GM18517 (cell line): ENCODE results near the gene TXNDC12.
"Not testable (repeated sequence)": the region's sequence is repeated elsewhere in the genome, so short reads cannot be mapped to it uniquely, and the experiment has no call there.

Experiments
- ATAC-seq: cut with Tn5 transposase; IDR thresholded peaks from one replicate; pipeline ENCODE4 v1.9.1; 2021; ENCODE audit warnings: mild to moderate bottlenecking, moderate library complexity; ENCODE audit not compliant: unreplicated experiment

The TXNDC12 gene

DNA sequence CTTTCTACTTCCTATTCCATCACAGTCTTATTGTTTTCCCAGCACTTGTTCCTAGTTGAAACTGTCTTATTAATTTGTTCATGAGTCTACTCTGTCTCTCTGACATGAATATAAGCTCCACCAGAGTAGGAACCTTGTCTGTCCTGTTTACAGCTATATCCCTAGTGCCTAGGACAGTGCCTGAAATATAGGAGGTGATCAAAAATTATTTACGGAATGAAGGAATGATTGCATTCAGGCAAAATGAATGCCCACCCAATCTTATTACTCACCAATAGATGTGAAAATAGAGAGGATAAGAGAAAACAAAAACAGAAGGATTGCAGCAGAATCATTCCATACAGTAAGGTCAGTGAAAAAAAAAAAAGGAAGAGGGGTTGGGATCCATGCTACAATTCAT is 1.1 kb downstream of the TXNDC12 start:
- no peak for ATAC-seq

DNA sequence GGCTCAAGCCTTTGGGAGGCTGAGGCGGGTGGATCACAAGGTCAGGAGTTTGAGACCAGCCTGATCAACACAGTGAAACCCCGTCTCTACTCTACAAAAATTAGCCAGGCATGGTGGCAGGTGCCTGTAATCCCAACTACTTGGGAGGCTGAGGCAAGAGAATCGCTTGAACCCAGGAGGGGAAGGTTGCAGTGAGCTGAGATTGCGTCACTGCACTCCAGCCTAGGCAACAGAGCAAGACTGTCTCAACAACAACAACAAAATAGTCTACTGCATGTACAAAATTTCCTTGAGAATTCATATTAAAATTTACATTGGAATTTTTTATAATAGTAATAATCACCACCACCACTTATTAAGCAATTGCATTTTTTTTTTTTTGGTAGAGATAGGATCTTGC is 5.7 kb downstream of the TXNDC12 start:
- not testable (repeated sequence) for ATAC-seq

DNA sequence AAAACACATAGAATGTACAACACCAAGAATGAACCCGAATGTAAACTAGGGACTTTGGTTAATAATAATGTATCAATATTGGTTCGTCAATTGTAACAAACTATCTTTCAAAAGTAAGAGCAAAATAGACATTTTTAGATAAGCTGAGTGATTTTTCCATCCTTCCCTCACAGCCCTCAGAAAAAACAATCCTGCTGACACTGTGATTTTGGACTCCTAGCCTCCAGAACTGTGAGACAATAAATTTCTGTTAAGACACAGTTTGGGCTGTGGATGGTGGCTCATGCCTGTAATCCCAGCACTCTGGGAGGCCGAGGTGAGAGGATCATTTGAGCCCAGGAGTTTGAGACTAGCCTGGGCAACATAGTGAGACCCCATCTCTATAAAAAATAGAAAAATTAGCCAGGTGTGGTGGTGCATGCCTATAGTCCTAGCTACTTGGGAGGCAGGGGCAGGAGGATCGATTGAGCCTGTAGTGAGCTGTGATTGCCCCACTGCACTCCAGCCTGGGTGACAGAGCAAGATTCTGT is 9.3 kb downstream of the TXNDC12 start:
- ATAC-seq = not testable (repeated sequence)

DNA sequence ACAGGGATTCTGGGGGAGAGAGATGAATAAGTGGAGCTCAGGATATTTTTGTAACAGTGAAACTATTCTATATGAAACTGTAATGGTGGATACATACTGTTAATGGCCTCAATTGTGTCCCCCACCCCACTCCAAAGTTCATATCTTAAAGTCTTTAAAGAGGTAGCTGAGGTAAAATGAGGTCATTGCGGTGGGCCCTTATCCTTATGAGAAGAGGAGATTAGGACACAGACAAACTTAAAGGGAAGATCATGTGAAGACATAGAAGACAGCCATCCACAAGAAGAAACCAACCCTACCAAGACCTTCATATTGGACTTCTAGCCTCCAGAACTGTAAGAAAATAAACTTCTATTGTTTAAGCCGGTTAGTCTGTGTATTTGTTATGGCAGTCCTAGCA is 9.8 kb downstream of the TXNDC12 start:
- no peak for ATAC-seq

DNA sequence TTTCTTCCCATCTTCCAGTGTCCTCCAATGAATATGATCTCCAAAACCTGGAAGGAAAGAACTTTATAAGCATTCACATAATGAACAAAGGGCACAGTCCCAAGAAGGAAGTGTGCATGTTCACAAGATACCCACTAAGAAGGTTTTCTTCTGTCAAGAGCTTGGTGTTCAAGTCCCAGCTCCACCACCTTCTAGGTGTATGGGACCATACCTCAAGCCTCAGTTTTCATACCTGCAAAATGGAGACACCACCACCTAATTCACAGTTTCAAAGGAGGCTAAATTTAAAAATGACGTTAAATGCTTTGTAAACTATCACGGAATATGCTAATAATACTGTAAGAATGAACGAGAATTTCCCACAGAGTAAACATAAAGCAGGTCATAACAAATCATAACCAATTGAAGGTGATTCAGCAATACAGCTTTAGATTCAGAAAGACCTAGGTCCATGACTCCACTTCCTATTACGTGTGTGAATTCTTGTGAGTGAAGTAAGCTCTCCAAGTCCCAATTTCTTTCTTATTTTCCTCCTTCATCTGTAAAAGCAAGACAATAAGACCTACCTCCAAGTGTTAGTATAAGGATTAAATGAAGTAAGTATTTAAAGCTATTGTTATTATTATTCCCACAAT is 13.3 kb downstream of the TXNDC12 start:
- no peak for ATAC-seq

DNA sequence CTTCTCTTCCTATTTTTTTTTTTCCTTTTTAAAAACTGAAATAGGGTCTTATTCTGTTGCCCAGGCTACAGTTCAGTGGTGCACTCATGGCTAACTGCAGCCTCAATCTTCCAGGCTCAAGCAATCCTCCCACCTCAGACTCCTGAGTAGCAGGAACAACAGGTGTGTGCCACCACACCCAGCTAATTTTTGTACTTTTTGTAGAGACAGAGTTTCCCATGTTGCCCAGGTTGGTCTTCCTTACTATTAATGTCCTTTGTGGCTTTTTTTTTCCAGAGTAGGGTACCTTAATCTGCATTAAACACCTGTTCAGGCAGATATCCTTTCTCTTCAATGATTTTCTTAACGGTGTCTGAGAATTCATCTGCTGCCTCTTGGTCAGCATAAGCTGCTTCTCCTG is 17.1 kb downstream of the TXNDC12 start:
- ATAC-seq = no peak

DNA sequence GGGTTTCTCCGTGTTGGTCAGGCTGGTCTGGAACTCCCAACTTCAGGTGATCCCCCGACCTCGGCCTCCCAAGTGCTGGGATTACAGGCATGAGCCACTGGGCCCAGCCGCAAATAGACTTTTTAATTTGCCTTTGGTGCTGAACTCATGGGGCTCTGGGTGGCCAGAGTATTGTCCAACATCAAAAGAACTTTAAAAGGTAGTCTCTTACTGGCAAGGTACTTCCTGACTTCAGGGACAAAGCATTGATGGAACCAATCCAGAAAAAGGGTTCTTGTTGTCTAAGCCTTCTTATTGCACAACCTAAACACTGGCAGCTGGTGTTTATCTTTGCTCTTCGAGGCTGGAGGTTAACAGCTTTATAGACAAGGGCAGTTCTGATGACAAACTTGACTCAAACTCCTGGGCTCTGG is 17.6 kb downstream of the TXNDC12 start:
- no peak for ATAC-seq

DNA sequence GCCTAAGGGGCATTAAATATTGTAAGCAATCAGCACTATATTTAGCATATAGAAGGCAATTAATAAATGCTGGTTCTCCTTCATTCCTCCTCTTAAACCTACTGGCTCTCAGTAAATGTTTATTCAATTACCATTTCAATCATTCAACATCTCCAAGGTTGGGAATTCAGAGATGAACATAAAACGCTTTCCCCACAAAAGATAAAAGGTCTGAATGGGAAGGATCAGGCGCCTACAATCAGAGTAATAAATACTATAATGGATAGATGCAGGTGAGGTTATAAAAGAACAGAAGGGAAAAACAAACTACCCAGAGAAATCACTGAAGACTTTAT is 21.0 kb downstream of the TXNDC12 start:
- no peak for ATAC-seq

DNA sequence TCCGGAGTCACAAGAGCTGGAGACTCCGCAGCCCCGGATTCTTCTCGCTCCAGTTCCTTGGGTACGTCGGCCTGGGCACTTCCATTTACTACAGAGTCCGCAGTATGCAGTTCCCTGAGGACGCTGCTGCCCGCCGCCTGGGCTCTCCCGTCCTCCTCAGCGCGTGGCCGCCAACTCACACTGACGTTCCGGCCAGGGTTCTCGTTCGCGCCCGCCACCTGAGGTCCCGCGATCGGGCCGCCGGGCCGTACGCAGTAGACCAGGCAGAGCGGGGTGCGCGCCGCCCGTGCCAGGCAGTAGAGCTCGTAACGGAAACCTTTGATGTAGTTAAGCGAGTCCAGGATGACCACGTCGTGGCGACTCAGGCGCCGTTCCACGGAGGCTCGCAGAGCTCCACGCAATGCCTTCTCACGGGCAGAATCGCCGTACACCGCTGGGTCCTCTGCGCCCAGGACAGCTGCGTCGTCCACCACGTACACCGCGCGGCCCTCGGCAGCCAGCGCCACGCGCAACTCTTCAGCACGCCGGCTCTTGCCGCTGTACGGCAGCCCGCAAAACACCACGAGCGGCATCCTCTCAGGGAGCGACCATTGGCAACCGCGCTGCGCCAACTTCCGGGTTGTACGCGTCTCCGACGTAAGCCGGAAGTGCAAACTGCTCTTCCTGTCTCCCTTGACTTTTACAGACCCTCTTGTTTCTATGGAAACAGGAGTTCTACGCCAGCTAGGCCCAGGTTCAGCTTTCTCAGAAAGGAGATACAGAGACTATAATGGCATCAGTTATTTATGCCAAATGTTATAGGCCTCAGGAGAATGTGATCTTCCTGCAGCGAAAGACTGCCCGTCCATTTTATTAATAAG is 21.6 kb downstream of the TXNDC12 start, which contains the start of gene KTI12:
Gene KTI12 (minus strand): TSS at position 621 of the 860 bp plus-strand sequence. CDS start 49 bp downstream, at position 572.
- ATAC-seq = peak; percentile 79

DNA sequence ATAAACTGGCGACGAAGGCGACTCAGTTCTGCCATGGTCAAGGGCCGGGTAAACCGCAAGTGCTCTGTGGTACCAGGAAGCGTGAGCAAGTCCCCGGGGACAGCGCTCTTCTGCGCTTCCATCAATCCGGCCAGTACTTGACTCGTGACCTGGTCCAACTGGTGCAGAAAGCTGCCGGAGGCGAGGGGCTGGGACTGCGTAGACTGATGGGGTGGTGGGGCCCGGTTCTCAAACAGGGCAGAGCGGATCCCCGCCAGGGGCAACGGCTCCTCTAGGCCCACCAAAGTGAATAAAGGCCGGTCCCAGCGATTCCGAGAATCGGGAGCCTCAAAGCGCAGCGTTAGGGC is 22.2 kb downstream of the TXNDC12 start:
- peak; percentile 35 for ATAC-seq

DNA sequence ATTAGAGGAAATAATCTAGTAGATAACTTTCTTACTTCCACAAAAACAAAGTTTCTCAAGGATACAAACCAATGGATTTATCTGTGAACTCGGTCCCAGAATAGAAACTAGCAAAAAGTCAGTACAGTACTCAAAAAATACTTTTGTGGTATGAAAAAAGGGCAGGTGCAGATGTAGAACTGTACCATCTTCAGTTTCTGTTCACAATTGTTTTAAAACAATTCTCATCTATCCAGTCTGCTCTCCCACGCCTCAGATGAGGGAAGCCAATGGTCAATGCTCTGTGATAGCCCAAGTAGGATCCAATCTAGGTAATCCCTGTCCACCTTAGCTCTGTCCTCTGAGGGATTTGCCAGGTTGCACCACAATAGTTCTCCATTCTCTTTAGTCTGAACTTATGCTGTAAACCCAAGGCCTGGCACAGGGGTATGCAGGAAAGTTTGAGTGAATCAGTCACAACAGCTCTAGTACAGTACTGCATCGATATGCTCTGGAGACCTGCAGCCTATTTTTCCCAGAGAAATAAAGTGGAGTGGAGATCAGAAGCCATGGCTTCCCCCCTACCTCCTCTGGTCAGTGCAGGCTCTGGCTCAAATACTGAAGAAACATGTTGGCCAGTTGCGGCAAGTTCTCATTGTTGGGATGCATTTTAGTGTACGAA is 22.7 kb downstream of the TXNDC12 start:
- ATAC-seq = peak; percentile 48

DNA sequence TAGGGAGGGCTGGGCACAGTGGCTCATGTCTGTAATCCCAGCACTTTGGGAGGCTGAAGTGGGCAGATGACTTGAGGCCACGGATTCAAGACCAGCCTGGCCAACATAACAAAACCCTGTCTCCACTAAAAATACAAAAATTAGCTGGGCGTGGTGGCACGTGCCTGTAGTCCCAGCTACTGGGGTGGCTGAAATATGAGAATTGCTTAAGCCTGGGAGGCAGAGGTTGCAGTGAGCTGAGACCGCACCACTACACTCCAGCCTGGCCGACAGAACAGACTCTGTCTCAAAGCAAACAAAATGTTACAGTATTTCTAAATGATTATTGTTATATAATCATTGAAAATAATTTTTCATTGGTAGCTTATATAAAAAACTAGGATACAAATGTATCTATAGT is 26.2 kb downstream of the TXNDC12 start:
- ATAC-seq = not testable (repeated sequence)

DNA sequence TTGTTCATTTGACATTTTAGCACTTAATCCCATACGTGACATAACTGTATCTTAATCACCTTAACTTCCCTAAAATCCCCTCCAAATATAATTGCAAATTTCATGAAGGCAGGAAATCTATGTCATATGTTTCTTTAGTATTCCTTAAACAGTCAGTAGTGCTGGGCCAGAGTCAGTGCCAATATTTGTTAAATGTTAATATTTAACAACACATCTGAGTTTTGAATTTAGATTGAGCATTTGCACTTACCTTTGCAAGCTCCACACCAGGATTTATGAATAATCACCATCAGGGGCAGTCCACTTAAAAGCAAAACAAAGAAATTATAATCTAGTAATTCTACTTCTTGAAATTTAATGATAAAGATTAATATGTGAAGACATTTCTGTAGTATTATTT is 26.7 kb downstream of the TXNDC12 start:
- no peak for ATAC-seq

DNA sequence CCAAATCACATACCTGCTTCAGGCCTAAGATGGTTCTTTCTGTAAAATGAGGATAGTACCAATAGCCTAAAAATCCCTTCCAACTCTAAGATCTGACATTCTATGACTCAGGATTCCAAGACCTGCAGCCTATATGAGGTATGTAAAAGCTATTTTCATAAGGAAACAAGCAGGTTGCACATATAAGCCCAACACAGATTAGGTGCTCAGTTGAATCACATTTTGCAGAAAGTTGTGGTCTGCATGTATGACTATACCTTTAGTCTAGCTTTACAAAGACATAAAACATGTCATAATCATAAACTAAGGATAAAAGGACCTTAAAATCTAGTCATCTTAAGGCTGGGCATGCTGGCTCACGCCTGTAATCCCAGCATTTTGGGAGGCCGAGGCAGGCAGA is 28.7 kb downstream of the TXNDC12 start:
- no peak for ATAC-seq

DNA sequence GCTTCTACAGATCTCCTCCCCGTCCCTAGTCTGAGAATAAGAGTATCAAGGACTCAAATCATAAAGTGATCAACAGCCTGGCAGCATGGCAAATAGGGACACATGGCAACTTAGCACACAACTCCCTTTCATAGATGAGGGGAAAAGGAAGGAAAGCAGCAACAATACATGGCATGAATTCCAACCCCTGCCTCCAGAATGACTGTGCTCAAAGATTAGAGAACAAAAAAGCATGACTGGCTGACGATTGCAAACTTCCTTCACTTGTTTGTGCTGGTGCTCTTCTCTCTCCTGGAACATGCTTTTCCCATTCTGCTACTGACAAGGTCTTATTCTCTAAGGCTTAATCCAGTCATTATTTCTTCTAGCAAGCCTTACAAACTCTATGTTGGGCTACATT is 32.9 kb downstream of the TXNDC12 start:
- ATAC-seq = no peak

DNA sequence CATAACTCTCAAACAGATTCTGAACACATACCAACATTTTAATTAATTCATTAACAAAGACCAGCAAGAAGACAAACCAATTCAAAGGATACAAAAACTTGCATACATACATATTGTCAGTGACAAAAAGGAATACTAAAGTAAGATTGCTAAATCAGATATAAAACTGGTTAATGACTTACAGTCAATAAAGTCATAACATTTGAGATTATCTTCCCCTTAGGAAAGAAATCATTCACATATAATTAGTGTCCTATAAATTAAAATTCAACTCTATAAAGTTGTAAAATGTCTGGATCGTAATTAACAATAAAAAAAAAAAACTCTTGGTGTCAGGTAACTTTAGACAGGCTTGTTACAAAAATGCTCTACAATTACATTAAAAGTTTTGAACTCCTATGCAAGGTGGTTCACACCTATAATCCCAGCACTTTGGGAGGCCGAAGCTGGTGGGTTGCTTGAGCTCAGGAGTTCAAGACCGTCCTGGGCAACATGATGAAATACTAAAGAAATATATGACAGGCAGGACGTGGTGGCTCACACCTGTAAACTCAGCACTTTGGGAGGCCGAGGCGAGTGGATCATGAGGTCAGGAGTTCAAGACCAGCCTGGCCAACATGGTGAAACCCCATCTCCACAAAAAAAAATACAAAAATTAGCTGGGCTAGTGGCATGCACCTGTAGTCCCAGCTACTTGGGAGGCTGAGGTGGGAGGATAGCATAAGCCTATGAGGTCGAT is 46.8 kb downstream of the TXNDC12 start:
- no peak for ATAC-seq

DNA sequence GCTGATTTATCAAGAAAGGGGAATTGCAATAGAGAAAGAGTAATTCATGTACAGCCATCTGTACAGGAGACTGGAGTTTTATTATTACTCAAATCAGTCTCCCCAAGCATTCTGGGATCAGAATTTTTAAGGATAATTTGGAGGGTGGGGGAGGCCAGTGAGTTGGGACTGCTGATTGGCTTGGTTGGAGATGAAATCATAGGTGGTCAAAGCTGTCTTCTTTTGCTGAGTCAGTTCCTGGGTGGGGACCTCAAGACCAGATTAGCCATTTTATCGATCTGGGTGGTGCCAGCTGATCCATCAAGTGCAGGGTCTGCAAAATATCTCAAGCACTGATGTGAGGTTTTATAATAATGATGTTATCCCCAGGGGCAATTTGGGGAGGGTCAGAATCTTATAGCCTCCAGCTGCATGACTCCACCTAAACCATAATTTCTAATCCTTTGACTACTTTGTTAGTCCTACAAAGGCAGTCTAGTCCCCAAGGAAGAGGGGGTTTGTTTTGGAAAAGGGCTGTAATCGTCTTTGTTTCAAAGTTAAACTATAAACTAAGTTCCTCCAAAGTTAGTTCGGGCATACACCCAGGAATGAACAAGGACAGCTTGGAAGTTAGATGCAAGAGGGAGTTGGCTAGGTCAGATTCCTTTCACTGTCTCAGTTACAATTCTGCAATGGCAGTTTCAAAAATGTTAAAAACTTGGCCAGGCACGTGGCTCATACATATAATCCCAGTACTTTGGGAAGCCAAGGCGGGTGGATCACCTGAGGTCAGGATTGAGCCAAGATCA is 47.6 kb downstream of the TXNDC12 start:
- ATAC-seq = no peak

DNA sequence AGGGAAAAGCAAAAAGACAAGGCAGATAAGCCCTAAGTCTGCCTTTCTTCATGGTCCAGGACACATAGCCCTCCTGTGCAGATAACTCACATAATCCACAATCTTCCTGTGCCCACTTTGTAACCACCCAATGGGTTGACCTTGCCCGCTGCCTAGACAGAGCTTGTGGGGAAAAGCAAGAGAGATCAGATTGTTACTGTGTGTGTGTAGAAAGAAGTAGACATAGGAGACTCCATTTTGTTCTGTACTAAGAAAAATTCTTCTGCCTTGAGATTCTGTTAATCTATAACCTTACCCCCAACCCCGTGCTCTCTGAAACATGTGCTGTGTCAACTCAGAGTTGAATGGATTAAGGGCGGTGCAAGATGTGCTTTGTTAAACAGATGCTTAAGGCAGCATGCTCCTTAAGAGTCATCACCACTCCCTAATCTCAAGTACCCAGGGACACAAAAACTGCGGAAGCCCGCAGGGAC is 48.9 kb downstream of the TXNDC12 start:
- ATAC-seq = not testable (repeated sequence)

DNA sequence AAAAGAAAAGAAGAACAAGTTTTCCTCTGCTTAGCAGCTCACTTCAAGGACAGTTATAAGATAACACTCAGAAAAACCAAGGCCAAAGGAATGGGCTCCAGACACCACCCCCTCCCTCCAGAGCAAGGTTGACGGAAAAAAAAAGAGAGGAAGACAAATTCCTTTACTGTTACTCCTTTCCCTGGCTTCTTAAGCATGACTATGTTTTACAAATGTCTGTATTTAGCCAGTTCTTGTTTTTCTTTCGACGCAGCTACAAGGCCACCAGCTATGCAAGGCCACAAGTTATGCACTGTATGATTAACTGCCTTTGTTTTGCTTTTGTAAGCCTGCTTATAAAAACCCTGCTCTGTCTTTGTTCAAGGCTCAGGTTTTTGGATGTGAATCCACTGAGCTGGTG is 49.4 kb downstream of the TXNDC12 start:
- ATAC-seq = not testable (repeated sequence)

DNA sequence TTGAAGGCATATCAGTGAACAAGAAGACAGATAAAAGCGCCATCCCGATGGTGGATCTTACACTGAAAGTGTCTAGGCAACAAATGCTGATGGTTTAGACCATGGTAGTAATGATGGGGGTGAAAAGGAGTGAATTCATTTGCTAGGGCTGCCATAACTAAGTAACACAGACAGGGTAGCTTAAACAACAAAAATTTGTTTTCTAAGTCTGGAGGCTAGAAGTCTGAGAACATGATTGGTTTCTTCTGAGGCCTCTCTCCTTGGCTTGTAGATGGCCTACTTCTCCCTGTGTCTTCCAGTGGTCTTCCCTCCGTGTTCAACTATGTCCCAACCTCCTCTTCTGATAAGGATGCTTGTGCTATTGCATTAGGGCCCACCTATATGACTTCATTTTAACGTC is 51.1 kb downstream of the TXNDC12 start:
- ATAC-seq = no peak
